Measurements from ENCODE around the gene PRSS16.
"Not testable (repeated sequence)": the region's sequence is repeated elsewhere in the genome, so short reads cannot be mapped to it uniquely, and the experiment has no call there.

The PRSS16 gene

DNA sequence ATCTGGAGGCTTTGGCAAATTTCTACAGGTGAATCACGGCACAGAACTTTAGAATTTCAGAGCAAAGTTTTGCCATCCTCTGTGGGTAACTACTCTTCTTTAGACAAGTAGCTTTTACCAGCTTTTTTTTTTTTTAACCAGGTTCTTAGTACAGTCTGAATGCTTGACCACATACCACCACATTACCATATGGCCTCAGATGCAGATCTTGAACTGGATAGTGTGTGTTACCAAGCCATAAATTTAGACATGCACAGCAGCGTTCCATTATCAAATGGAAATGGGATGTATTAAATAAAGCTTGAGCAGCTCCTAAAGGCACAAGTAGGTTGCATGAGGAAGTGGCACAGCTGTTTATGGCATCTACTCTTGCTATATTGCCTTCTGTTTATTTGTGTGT lies 38.3 kb upstream of the PRSS16 start:
- Histone ChIP-seq H3K4me1 (ENCODE audit: insufficient read depth, poor library complexity, severe bottlenecking) (no peaks in the 10 kb centered on the region), H3K27me3 (ENCODE audit: insufficient read depth, poor library complexity, severe bottlenecking) (no peaks in the 10 kb centered on the region), H3K9me3 (ENCODE audit: severe bottlenecking) (no peaks in the 10 kb centered on the region), H3K36me3 (ENCODE audit: low read depth) (no peaks in the 10 kb centered on the region), H3K27ac (ENCODE audit: poor library complexity, severe bottlenecking) (no peak overlapping the region), H3K4me3 (ENCODE audit: severe bottlenecking) (no peak overlapping the region)
- no peak for DNase-seq (ENCODE audit: low spot score)
- ATAC-seq (ENCODE audit: low read depth): no peak
- TF ChIP-seq, protein P1, sequence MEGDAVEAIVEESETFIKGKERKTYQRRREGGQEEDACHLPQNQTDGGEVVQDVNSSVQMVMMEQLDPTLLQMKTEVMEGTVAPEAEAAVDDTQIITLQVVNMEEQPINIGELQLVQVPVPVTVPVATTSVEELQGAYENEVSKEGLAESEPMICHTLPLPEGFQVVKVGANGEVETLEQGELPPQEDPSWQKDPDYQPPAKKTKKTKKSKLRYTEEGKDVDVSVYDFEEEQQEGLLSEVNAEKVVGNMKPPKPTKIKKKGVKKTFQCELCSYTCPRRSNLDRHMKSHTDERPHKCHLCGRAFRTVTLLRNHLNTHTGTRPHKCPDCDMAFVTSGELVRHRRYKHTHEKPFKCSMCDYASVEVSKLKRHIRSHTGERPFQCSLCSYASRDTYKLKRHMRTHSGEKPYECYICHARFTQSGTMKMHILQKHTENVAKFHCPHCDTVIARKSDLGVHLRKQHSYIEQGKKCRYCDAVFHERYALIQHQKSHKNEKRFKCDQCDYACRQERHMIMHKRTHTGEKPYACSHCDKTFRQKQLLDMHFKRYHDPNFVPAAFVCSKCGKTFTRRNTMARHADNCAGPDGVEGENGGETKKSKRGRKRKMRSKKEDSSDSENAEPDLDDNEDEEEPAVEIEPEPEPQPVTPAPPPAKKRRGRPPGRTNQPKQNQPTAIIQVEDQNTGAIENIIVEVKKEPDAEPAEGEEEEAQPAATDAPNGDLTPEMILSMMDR (IDR thresholded peaks at IDR 0.05; ENCODE audit: poor library complexity, severe bottlenecking): no peak

DNA sequence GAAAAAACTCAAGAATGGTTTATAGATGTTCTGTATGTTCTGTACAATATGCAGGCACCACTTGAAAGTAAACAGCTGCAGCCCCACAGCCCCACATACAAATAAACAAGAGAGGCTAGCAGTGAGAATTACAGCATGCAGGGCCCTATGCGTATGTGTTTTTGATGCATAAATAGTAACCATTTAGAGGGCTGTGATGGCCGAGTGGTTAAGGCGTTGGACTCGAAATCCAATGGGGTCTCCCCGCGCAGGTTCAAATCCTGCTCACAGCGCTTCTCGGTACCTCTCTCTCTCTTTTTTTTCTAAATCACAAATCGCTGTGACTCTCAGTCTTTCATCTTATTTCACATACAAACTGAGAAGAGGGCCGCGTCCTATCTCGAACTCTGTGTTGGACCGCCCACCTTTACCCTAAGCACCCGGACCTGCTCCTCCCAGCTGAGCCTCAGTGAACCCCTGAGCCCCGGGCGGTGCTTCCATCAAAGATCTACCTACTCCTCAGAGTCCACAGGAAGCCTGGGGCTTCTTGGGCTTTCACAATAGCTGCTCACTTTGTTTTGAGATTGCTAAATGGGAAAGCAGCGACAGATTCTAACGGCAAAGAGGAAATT lies 37.7 kb upstream of the PRSS16 start:
- Histone ChIP-seq H3K4me3 (ENCODE audit: severe bottlenecking) (no peak overlapping the region), H3K27ac (ENCODE audit: poor library complexity, severe bottlenecking) (no peak overlapping the region), H3K27me3 (ENCODE audit: insufficient read depth, poor library complexity, severe bottlenecking) (no peaks in the 10 kb centered on the region), H3K4me1 (ENCODE audit: insufficient read depth, poor library complexity, severe bottlenecking) (no peaks in the 10 kb centered on the region), H3K36me3 (ENCODE audit: low read depth) (no peaks in the 10 kb centered on the region), H3K9me3 (ENCODE audit: severe bottlenecking) (no peaks in the 10 kb centered on the region)
- ATAC-seq (ENCODE audit: low read depth): no peak
- no peak for DNase-seq (ENCODE audit: low spot score)
- TF ChIP-seq, protein P1 (IDR thresholded peaks at IDR 0.05; ENCODE audit: poor library complexity, severe bottlenecking): no peak

DNA sequence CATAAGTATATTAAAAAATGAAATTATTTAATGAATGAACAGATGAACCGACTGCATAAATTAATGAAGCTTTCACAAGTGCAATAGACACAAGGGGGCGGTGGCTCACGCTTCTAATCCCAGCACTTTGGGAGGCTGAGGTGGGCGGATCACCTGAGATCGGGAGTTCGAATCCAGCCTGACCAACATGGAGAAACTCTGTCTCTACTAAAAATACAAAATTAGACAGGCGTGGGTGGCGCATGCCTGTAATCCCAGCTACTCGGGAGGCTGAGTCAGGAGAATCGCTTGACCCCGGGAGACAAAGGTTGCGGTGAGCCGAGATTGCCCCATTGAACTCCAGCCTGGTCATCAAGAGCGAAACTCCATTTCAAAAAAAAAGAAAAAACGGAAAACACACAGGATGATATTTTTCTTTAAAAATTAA lies 34.4 kb upstream of the PRSS16 start:
- not testable (repeated sequence) for H3K9me3 ChIP-seq (ENCODE audit: severe bottlenecking); H3K36me3 ChIP-seq (ENCODE audit: low read depth); H3K27ac ChIP-seq (ENCODE audit: poor library complexity, severe bottlenecking); ATAC-seq (ENCODE audit: low read depth); H3K4me1 ChIP-seq (ENCODE audit: insufficient read depth, poor library complexity, severe bottlenecking); DNase-seq (ENCODE audit: low spot score); H3K4me3 ChIP-seq (ENCODE audit: severe bottlenecking); H3K27me3 ChIP-seq (ENCODE audit: insufficient read depth, poor library complexity, severe bottlenecking)
- TF ChIP-seq, protein P1 (IDR thresholded peaks at IDR 0.05; ENCODE audit: poor library complexity, severe bottlenecking): peak; percentile 27

DNA sequence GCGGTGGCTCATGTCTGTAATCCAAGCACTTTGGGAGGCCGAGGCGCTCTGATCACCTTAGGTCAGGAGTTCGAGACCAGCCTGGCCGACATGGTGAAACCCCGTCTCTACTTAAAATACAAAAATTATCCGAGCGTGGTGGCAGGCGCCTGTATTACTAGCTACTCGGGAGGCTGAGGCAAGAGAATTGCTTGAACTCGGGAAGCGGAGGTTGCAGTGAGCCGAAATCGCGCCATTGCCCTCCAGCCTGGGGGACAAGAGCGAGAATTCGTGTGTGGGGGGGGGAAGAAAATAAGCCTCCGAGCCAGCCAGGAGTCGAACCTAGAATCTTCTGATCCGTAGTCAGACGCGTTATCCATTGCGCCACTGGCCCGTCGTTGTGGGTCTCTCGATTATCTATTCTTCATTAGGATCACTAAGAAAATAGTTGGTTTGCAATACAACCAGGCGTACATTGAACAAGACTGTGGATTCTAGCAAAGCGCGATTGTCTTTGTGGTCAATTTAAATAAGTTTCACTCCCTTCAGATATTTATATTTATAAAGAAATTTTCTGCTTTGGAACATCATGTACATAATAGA lies 33.9 kb upstream of the PRSS16 start:
- H3K36me3 ChIP-seq (ENCODE audit: low read depth): no peaks in the 10 kb centered on the region
- no peaks in the 10 kb centered on the region for H3K27me3 ChIP-seq (ENCODE audit: insufficient read depth, poor library complexity, severe bottlenecking)
- no peaks in the 10 kb centered on the region for H3K9me3 ChIP-seq (ENCODE audit: severe bottlenecking)
- ATAC-seq (ENCODE audit: low read depth): peak; percentile 47; the same call in 2 of the 3 replicates
- H3K4me1 ChIP-seq (ENCODE audit: insufficient read depth, poor library complexity, severe bottlenecking): no peaks in the 10 kb centered on the region
- TF ChIP-seq, protein P1 (IDR thresholded peaks at IDR 0.05; ENCODE audit: poor library complexity, severe bottlenecking): no peak
- no peak for DNase-seq (ENCODE audit: low spot score)
- peak overlapping the region; percentile 75 for H3K4me3 ChIP-seq (ENCODE audit: severe bottlenecking)
- no peak overlapping the region for H3K27ac ChIP-seq (ENCODE audit: poor library complexity, severe bottlenecking)

DNA sequence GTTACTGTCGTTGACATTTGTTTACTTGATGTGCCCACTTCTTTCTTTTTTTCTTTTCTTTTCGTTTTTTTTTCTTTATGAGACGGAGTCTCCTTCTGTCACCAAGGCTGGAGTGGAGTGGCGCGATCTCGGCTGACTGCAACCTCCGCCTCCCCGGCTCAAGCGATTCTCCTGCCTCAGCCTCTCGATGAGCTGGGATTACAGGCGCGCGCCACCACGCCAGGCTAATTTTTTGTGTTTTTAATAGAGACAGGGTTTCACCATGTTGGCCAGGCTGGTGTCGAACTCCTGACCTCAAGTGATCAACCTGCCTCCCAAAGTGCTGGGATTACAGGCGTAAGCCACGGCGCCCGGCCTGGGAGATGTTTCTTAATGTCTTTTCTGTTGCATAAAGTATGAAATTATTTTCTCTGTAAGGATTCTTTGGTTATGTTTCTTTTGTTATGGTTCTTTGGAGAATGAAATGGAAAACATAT lies 33.3 kb upstream of the PRSS16 start:
- Histone ChIP-seq H3K4me3 (ENCODE audit: severe bottlenecking) (peak overlapping the region; percentile 75), H3K27me3 (ENCODE audit: insufficient read depth, poor library complexity, severe bottlenecking) (no peaks in the 10 kb centered on the region), H3K9me3 (ENCODE audit: severe bottlenecking) (no peaks in the 10 kb centered on the region), H3K4me1 (ENCODE audit: insufficient read depth, poor library complexity, severe bottlenecking) (no peaks in the 10 kb centered on the region), H3K36me3 (ENCODE audit: low read depth) (no peaks in the 10 kb centered on the region), H3K27ac (ENCODE audit: poor library complexity, severe bottlenecking) (no peak overlapping the region)
- ATAC-seq (ENCODE audit: low read depth) (no peak), DNase-seq (ENCODE audit: low spot score) (no peak)
- TF ChIP-seq, protein P1 (IDR thresholded peaks at IDR 0.05; ENCODE audit: poor library complexity, severe bottlenecking): no peak

All from RWPE2 (cell line).